Neural cell (in vitro differentiated cells): ENCODE results near the gene COX10. TPM values are rescaled to one million over a fixed set of nuclear protein-coding genes. Genes with fewer than 3 reads are reported as not detected.
"Not testable (repeated sequence)": the region's sequence is repeated elsewhere in the genome, so short reads cannot be mapped to it uniquely, and the experiment has no call there.

Experiments
- H2AFZ ChIP-seq: fragments of 200-600, 300-800 bp; sonication (generic), shearing (Covaris generic); 2 replicates; pipeline ENCODE4 v1.6.0; 2014; ENCODE audit warnings: low read depth, mild to moderate bottlenecking, antibody characterized with exemption, low read length, moderate library complexity
- H3F3A ChIP-seq: fragments of 200-600 bp; shearing (Covaris generic); 2 replicates; pipeline ENCODE4 v1.6.1; 2016; ENCODE audit warnings: mild to moderate bottlenecking, moderate library complexity, mixed read lengths, antibody characterized with exemption, low read length; ENCODE audit not compliant: insufficient read depth, poor library complexity, severe bottlenecking
- H3K27ac ChIP-seq: fragments of 200-600, 300-800 bp; sonication (generic), shearing (Covaris generic); 2 replicates; pipeline ENCODE4 v1.5.1; 2014; ENCODE audit warnings: mild to moderate bottlenecking, low read length, moderate library complexity
- H3K27me3 ChIP-seq: fragments of 300-800, 200-600 bp; sonication (generic), shearing (Covaris generic); 2 replicates; pipeline ENCODE4 v1.6.0; 2014; ENCODE audit warnings: mild to moderate bottlenecking, low read depth, low read length, moderate library complexity; ENCODE audit not compliant: insufficient read depth
- H3K36me3 ChIP-seq: fragments of 300-800, 200-600 bp; sonication (generic), shearing (Covaris generic); 2 replicates; pipeline ENCODE4 v1.5.1; 2014; ENCODE audit warnings: mild to moderate bottlenecking, antibody characterized with exemption, low read length, moderate library complexity; ENCODE audit not compliant: insufficient read depth
- H3K4me2 ChIP-seq: fragments of 300-800, 200-600 bp; sonication (generic), shearing (Covaris generic); 2 replicates; pipeline ENCODE4 v1.6.0; 2014; ENCODE audit warnings: mild to moderate bottlenecking, low read length
- H3K4me3 ChIP-seq: fragments of 300-800, 200-600 bp; sonication (generic), shearing (Covaris generic); 2 replicates; pipeline ENCODE4 v1.5.1; 2014; ENCODE audit warnings: mild to moderate bottlenecking, low read length, moderate library complexity
- H3K79me2 ChIP-seq: fragments of 200-600 bp; shearing (Covaris generic); replicated peaks from 2 replicates; pipeline ENCODE4 v1.6.0; 2014; ENCODE audit warnings: mild to moderate bottlenecking, low read length, moderate library complexity; ENCODE audit not compliant: insufficient read depth
- H3K9ac ChIP-seq: fragments of 300-800, 200-600 bp; sonication (generic), shearing (Covaris generic); 2 replicates; pipeline ENCODE4 v1.6.1; 2016; ENCODE audit warnings: mild to moderate bottlenecking, low read length, mixed read lengths
- H3K9me2 ChIP-seq: fragments of 200-600 bp; shearing (Covaris generic); 2 replicates; pipeline ENCODE4 v1.6.1; 2016; ENCODE audit warnings: mild to moderate bottlenecking, low read length, mixed read lengths; ENCODE audit not compliant: insufficient read depth
- H3K9me3 ChIP-seq: fragments of 200-600, 300-800 bp; sonication (generic), shearing (Covaris generic); 2 replicates; pipeline ENCODE4 v1.6.1; 2016; ENCODE audit warnings: mild to moderate bottlenecking, mixed run types, low read length, moderate library complexity, mixed read lengths
- H4K20me1 ChIP-seq: fragments of 200-600 bp; shearing (Covaris generic); 2 replicates; pipeline ENCODE4 v1.6.1; 2016; ENCODE audit warnings: mild to moderate bottlenecking, mixed run types; ENCODE audit not compliant: insufficient read depth
- EP300 ChIP-seq: fragments of 450-650 bp; conservative IDR thresholded peaks from 2 replicates; pipeline ENCODE4 v1.6.1; 2014; ENCODE audit warnings: antibody characterized with exemption, mild to moderate bottlenecking, moderate library complexity; ENCODE audit not compliant: poor library complexity, severe bottlenecking
- EZH2 ChIP-seq: fragments of 200-600, 300-800 bp; shearing (Covaris generic), sonication (generic); IDR thresholded peaks from 2 replicates; pipeline ENCODE4 v1.6.1; 2014; ENCODE audit warnings: antibody characterized with exemption, low read length, borderline replicate concordance, mild to moderate bottlenecking; ENCODE audit not compliant: insufficient read depth, poor library complexity, severe bottlenecking
- MXI1 ChIP-seq: fragments of 450-650 bp; conservative IDR thresholded peaks from 2 replicates; pipeline ENCODE4 v1.6.1; 2014; ENCODE audit warnings: antibody characterized with exemption, mild to moderate bottlenecking; ENCODE audit not compliant: poor library complexity, severe bottlenecking
- POLR2AphosphoS5 ChIP-seq: IDR thresholded peaks from 2 replicates; pipeline ENCODE4 v1.6.1; 2012
- RAD21 ChIP-seq: fragments of 450-650 bp; conservative IDR thresholded peaks from 2 replicates; pipeline ENCODE4 v1.6.1; 2014; ENCODE audit warnings: antibody characterized with exemption, mild to moderate bottlenecking, moderate library complexity
- SMC3 ChIP-seq: fragments of 450-650 bp; conservative IDR thresholded peaks from 2 replicates; pipeline ENCODE4 v1.6.1; 2014; ENCODE audit warnings: antibody characterized with exemption, mild to moderate bottlenecking, moderate library complexity; ENCODE audit not compliant: poor library complexity
- TAF1 ChIP-seq: IDR thresholded peaks from 2 replicates; pipeline ENCODE4 v1.6.1; 2012; ENCODE audit warnings: low read depth
- polyA plus RNA-seq: library from polyadenylated mRNA; depleted of rRNA; stranded (reverse); fragments of >200 nt; gene quantifications from 2 replicates; pipeline ENCODE4 v1.2.3, GENCODE V29; 2014
- TF ChIP-seq, protein P1 (sequence below): IDR thresholded peaks from 2 replicates; pipeline ENCODE4 v1.6.1; 2012; ENCODE audit warnings: borderline replicate concordance
- TF ChIP-seq, protein P2 (sequence below): fragments of 450-650 bp; IDR thresholded peaks from 2 replicates; pipeline ENCODE4 v1.5.1; 2014; ENCODE audit warnings: antibody characterized with exemption, mild to moderate bottlenecking, moderate library complexity; ENCODE audit not compliant: poor library complexity, severe bottlenecking

Gene COX10
- polyA plus RNA-seq, 1 donor from 2014 or later: 7.2 TPM

DNA sequence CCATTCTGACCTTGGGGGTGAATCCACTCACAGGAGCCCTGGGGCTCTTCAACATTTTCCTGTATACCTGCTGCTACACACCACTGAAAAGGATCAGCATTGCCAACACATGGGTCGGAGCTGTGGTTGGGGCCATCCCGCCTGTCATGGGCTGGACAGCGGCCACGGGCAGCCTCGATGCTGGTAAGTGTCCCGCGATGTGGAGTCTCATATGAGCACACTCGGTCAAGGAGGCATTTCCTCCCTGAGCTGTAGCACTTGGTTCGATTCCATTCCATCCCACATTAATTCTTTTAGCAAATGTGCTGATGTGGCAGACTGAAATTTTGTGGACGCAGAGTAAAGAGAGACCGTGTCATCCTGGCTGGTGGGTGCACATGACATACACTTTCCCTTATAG is 122.7 kb downstream of the COX10 start:
- H3K9ac ChIP-seq, H2AFZ ChIP-seq: not testable (repeated sequence)

GRCh38 chr17:14192636-14193344 is 123.5 kb downstream of the COX10 start:
- H2AFZ ChIP-seq: not testable (repeated sequence)

More for the DNA sequence above, 122.7 kb downstream of the COX10 start:
- H3K9me2 ChIP-seq, H3K36me3 ChIP-seq, H3K4me3 ChIP-seq, H3F3A ChIP-seq, H3K79me2 ChIP-seq, H3K27ac ChIP-seq, H3K27me3 ChIP-seq, H3K9me3 ChIP-seq, H4K20me1 ChIP-seq, H3K4me2 ChIP-seq: not testable (repeated sequence)

GRCh38 chr17:14196377-14196997 is 127.2 kb downstream of the COX10 start:
- no peak overlapping the region for H3K4me3 ChIP-seq
- no peaks in the 10 kb centered on the region for H3K27me3 ChIP-seq
- no peaks in the 10 kb centered on the region for H3K9me3 ChIP-seq
- H3K9me2 ChIP-seq: no peaks in the 10 kb centered on the region
- no peak overlapping the region for H3K27ac ChIP-seq
- no peaks in the 10 kb centered on the region for H3K36me3 ChIP-seq
- no peak overlapping the region for H2AFZ ChIP-seq
- H4K20me1 ChIP-seq: no peaks in the 10 kb centered on the region
- no peak overlapping the region for H3K4me2 ChIP-seq
- H3F3A ChIP-seq: no peaks in the 10 kb centered on the region
- no peak overlapping the region for H3K9ac ChIP-seq
- H3K79me2 ChIP-seq: no peaks in the 10 kb centered on the region
- TF ChIP-seq POLR2AphosphoS5: no peak
- TF ChIP-seq EZH2: no peak
- TF ChIP-seq TAF1: no peak
- TF ChIP-seq RAD21: no peak
- TF ChIP-seq SMC3: no peak
- TF ChIP-seq, protein P1, sequence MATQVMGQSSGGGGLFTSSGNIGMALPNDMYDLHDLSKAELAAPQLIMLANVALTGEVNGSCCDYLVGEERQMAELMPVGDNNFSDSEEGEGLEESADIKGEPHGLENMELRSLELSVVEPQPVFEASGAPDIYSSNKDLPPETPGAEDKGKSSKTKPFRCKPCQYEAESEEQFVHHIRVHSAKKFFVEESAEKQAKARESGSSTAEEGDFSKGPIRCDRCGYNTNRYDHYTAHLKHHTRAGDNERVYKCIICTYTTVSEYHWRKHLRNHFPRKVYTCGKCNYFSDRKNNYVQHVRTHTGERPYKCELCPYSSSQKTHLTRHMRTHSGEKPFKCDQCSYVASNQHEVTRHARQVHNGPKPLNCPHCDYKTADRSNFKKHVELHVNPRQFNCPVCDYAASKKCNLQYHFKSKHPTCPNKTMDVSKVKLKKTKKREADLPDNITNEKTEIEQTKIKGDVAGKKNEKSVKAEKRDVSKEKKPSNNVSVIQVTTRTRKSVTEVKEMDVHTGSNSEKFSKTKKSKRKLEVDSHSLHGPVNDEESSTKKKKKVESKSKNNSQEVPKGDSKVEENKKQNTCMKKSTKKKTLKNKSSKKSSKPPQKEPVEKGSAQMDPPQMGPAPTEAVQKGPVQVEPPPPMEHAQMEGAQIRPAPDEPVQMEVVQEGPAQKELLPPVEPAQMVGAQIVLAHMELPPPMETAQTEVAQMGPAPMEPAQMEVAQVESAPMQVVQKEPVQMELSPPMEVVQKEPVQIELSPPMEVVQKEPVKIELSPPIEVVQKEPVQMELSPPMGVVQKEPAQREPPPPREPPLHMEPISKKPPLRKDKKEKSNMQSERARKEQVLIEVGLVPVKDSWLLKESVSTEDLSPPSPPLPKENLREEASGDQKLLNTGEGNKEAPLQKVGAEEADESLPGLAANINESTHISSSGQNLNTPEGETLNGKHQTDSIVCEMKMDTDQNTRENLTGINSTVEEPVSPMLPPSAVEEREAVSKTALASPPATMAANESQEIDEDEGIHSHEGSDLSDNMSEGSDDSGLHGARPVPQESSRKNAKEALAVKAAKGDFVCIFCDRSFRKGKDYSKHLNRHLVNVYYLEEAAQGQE: no peak
- TF ChIP-seq MXI1: no peak
- no peak for TF ChIP-seq EP300
- TF ChIP-seq, protein P2, sequence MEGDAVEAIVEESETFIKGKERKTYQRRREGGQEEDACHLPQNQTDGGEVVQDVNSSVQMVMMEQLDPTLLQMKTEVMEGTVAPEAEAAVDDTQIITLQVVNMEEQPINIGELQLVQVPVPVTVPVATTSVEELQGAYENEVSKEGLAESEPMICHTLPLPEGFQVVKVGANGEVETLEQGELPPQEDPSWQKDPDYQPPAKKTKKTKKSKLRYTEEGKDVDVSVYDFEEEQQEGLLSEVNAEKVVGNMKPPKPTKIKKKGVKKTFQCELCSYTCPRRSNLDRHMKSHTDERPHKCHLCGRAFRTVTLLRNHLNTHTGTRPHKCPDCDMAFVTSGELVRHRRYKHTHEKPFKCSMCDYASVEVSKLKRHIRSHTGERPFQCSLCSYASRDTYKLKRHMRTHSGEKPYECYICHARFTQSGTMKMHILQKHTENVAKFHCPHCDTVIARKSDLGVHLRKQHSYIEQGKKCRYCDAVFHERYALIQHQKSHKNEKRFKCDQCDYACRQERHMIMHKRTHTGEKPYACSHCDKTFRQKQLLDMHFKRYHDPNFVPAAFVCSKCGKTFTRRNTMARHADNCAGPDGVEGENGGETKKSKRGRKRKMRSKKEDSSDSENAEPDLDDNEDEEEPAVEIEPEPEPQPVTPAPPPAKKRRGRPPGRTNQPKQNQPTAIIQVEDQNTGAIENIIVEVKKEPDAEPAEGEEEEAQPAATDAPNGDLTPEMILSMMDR: no peak

More at GRCh38 chr17:14192636-14193344, 123.5 kb downstream of the COX10 start:
- not testable (repeated sequence) for H3K27me3 ChIP-seq, H3K4me3 ChIP-seq, H3K9ac ChIP-seq, H3K9me3 ChIP-seq, H3F3A ChIP-seq, H3K79me2 ChIP-seq, H3K4me2 ChIP-seq, H3K27ac ChIP-seq, H3K9me2 ChIP-seq, H3K36me3 ChIP-seq, H4K20me1 ChIP-seq
